Activated T-helper 9 cell treated with anti-CD3 and anti-CD28 coated beads, Interleukin-2, amount 50 U/mL, for 16 hours (primary cell): Measurements from ENCODE around the gene TROAP.
"Not testable (repeated sequence)": the region's sequence is repeated elsewhere in the genome, so short reads cannot be mapped to it uniquely, and the experiment has no call there.

Source experiments
- DNase-seq: peaks from one replicate; pipeline ENCODE4 v3.0.0-alpha.2; 2020; ENCODE audit warnings: low read depth

The TROAP gene

GRCh38 chr12:49322708-49323523 lies at the start of gene TROAP:
TSS of gene TROAP (plus strand) at chr12:49323255. CDS start at chr12:49323609, 354 bp downstream.
- DNase-seq, result peak; percentile 95

- DNase-seq, result no peak
These were observed 49.2 kb upstream of the TROAP start for GRCh38 chr12:49273726-49274395.

GRCh38 chr12:49274396-49275069 lies 48.5 kb upstream of the TROAP start:
- DNase-seq, result no peak

- DNase-seq, result no peak
These were observed 46.5 kb upstream of the TROAP start for GRCh38 chr12:49276304-49277290.

- no peak for DNase-seq
These were observed 45.6 kb upstream of the TROAP start for GRCh38 chr12:49277466-49277865.

- DNase-seq, result no peak
These were observed 43.3 kb upstream of the TROAP start for GRCh38 chr12:49279706-49280159.

- not testable (repeated sequence) for DNase-seq
These were observed 42.5 kb upstream of the TROAP start for GRCh38 chr12:49280545-49280944.

- DNase-seq, result no peak
These were observed 40.8 kb upstream of the TROAP start for GRCh38 chr12:49282302-49282701.

- DNase-seq, result not testable (repeated sequence)
These were observed 40.2 kb upstream of the TROAP start for GRCh38 chr12:49282740-49283375.

- no peak for DNase-seq
These were observed 39.3 kb upstream of the TROAP start for GRCh38 chr12:49283541-49284429.

GRCh38 chr12:49284672-49285071 lies 38.4 kb upstream of the TROAP start:
- no peak for DNase-seq

- DNase-seq, result no peak
These were observed 35.2 kb upstream of the TROAP start for GRCh38 chr12:49287876-49288275.

GRCh38 chr12:49288412-49288853 lies 34.6 kb upstream of the TROAP start:
- peak; percentile 45 for DNase-seq

GRCh38 chr12:49288922-49289555 lies 34.0 kb upstream of the TROAP start:
- no peak for DNase-seq

GRCh38 chr12:49292729-49293055 lies 30.4 kb upstream of the TROAP start:
- DNase-seq, result no peak

GRCh38 chr12:49293056-49293956 lies 29.7 kb upstream of the TROAP start:
- no peak for DNase-seq

- no peak for DNase-seq
These were observed 28.8 kb upstream of the TROAP start for GRCh38 chr12:49294086-49294803.

GRCh38 chr12:49294804-49295081 lies 28.3 kb upstream of the TROAP start:
- DNase-seq, result no peak
